Skeletal muscle tissue (tissue), 4 donors: ENCODE measurements around the gene HPD. TPM values are rescaled to one million over a fixed set of nuclear protein-coding genes. Genes with fewer than 3 reads are reported as not detected.
A peak's percentile ranks its signal among the peaks of the same experiment; 100 is the strongest.

Experiments
- H3K27ac ChIP-seq: one replicate; pipeline ENCODE4 v1.7.0; 2013; ENCODE audit warnings: mild to moderate bottlenecking, low read depth, low read length, inconsistent platforms
- H3K27me3 ChIP-seq, 3 donors: one replicate each; pipeline ENCODE4 v1.7.0; 2013; ENCODE audit warnings: low read length in 3 of 3; ENCODE audit not compliant: control insufficient read depth in 3 of 3, insufficient read depth in 3 of 3
- H3K36me3 ChIP-seq, 3 donors: one replicate each; pipeline ENCODE4 v1.7.0; 2013; ENCODE audit warnings: low read length in 3 of 3; ENCODE audit not compliant: control insufficient read depth in 3 of 3, insufficient read depth in 3 of 3
- H3K4me1 ChIP-seq, 3 donors: one replicate each; pipeline ENCODE4 v1.7.0; 2013; ENCODE audit warnings: low read length in 3 of 3, mild to moderate bottlenecking in 3 of 3; ENCODE audit not compliant: control insufficient read depth in 3 of 3, insufficient read depth in 3 of 3
- H3K4me3 ChIP-seq, 3 donors: one replicate each; pipeline ENCODE4 v1.7.0; 2013; ENCODE audit warnings: low read length in 3 of 3
- H3K9ac ChIP-seq, 3 donors: one replicate each; pipeline ENCODE4 v1.7.0; 2013; ENCODE audit warnings: low read length in 3 of 3, mild to moderate bottlenecking in 3 of 3, moderate library complexity in 2 of 3, low read depth in 1 of 3
- H3K9me3 ChIP-seq, 3 donors: one replicate each; pipeline ENCODE4 v1.7.0; 2013; ENCODE audit warnings: low read length in 3 of 3; ENCODE audit not compliant: control insufficient read depth in 3 of 3
- total RNA-seq: library from RNA; depleted of rRNA; stranded (reverse); fragments of >200 nt; gene quantifications from one replicate; pipeline ENCODE4 v1.2.3, GENCODE V29; 2014
- donor health status: Osteomylitis.

HPD gene
- total RNA-seq, 1 donor from 2014 or later, result not detected

GRCh38 chr12:121830134-121830533 is 28.5 kb downstream of the HPD start:
- Histone ChIP-seq H3K9me3 (no peaks in the 10 kb centered on the region), H3K27me3 (no peaks in the 10 kb centered on the region), H3K4me3 (no peak overlapping the region), H3K36me3 (peaks cover 44 to 52% (median 52%) of the 10 kb centered on the region in 3 donors), H3K4me1 (peaks cover 0 to 7% (median 0%) of the 10 kb centered on the region in 3 donors), H3K9ac (no peak overlapping the region), H3K27ac (no peak overlapping the region)

GRCh38 chr12:121829250-121829918 is 29.3 kb downstream of the HPD start:
- Histone ChIP-seq H3K36me3 (peaks cover 46 to 58% (median 55%) of the 10 kb centered on the region in 3 donors), H3K9me3 (no peaks in the 10 kb centered on the region), H3K4me1 (peaks cover 0 to 7% (median 0%) of the 10 kb centered on the region in 3 donors), H3K27ac (no peak overlapping the region), H3K27me3 (no peaks in the 10 kb centered on the region), H3K9ac (no peak overlapping the region), H3K4me3 (no peak overlapping the region)

GRCh38 chr12:121828826-121829225 is 29.8 kb downstream of the HPD start:
- peaks cover 0 to 7% (median 0%) of the 10 kb centered on the region in 3 donors for H3K4me1 ChIP-seq
- no peaks in the 10 kb centered on the region for H3K9me3 ChIP-seq
- H3K9ac ChIP-seq, result no peak overlapping the region
- H3K4me3 ChIP-seq, result no peak overlapping the region
- peaks cover 50 to 62% (median 59%) of the 10 kb centered on the region in 3 donors for H3K36me3 ChIP-seq
- no peak overlapping the region for H3K27ac ChIP-seq
- H3K27me3 ChIP-seq, result no peaks in the 10 kb centered on the region

DNA sequence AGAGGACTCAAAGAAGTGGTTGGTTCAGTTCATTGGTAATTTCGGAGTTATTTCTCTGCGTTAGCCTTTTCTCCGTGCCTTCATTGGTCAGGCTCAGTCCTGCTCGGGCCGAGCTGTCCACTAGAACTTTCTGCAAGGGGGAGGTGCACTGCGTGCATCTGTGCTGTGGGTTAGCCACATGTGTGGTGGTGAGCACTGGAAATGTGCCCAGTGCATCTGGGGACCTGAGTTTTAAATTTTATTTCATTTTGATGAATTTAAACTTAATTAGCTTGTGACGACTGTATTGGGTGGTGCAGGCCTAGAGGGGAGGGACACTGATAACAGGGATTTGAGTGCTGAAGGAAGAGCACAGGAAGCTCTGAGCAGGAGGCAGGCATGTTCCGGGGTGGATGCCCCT is 30.4 kb downstream of the HPD start:
- Histone ChIP-seq H3K9me3 (no peaks in the 10 kb centered on the region), H3K27me3 (no peaks in the 10 kb centered on the region), H3K9ac (no peak overlapping the region), H3K36me3 (peaks cover 56 to 67% (median 64%) of the 10 kb centered on the region in 3 donors), H3K27ac (no peak overlapping the region), H3K4me3 (no peak overlapping the region), H3K4me1 (peaks cover 0 to 7% (median 0%) of the 10 kb centered on the region in 3 donors)

DNA sequence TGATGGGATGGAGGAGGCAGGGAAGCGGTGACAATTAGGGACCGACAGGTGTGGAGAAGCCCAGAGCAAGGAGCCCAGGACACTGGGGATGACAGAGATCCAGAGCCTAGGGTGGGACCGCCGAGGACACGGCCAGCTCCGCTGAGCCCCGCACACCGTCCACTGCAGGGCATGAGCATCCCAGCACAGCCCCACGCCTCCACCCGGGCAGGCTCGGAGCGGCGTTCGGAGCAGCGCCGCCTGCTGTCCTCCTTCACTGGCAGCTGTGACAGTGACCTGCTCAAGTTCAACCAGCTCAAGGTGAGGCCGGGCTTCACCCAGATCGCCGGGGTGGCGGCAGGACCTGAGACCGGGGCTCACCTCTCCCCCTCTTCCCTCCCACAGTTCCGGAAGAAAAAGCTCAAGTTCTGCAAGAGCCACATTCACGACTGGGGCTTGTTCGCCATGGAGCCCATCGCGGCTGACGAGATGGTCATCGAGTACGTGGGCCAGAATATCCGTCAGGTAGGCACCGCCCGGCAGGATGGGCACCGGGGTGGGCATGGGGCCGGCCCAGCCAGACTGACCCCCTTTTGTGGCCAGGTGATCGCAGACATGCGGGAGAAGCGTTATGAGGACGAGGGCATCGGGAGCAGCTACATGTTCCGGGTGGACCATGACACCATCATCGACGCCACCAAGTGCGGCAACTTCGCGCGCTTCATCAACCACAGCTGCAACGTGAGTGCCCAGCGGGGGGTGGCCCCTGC is 31.1 kb downstream of the HPD start:
- peaks cover 59 to 68% (median 66%) of the 10 kb centered on the region in 3 donors for H3K36me3 ChIP-seq
- H3K27ac ChIP-seq, result no peak overlapping the region
- H3K4me3 ChIP-seq, result no peak overlapping the region
- H3K9ac ChIP-seq, result no peak overlapping the region
- peaks cover 0 to 7% (median 0%) of the 10 kb centered on the region in 3 donors for H3K4me1 ChIP-seq
- H3K9me3 ChIP-seq, result no peaks in the 10 kb centered on the region
- H3K27me3 ChIP-seq, result no peaks in the 10 kb centered on the region

DNA sequence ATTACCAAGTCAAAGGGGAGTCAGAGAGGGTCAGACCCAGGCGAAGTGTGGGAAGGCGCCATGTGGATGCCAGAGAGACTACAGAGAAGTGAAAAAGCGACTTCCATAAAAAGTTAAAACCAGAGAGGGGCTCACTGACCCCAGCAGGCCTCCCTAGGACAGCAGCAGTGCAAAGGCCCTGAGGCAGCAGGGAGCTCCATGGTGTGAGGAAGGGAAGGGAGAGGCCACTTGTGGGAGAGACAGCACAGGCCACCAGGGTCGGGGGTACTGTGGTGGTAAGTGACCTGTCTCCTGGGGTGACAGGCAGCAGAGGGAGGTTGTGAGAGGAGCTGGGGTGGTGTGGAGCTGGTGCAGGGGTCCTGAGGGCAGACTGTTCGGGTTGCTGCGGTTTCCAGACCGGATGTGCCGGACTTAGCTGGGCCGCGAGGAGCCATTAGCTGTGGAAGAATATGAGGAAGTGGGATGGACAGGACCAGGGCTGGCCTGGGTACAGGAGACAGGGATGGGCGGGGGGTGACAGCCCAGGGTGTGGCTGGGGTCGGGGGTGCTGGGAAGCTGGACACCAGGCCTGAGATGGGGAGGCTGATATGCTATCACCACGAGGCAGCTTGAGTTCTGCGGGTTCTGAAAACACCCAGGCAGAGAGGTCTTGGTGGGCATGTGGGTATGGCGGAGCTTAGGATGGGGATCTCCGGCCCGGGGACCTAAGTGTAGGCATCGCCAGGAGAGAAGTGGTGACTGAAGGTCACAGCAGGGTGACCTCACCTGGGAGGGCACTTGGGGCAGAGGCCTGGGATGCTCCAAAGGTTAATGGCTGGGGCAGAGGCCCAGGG is 32.1 kb downstream of the HPD start:
- Histone ChIP-seq H3K36me3 (peaks cover 60 to 69% (median 66%) of the 10 kb centered on the region in 3 donors), H3K9ac (no peak overlapping the region), H3K27me3 (no peaks in the 10 kb centered on the region), H3K27ac (no peak overlapping the region), H3K4me1 (peaks cover 0 to 7% (median 0%) of the 10 kb centered on the region in 3 donors), H3K9me3 (no peaks in the 10 kb centered on the region), H3K4me3 (no peak overlapping the region)

DNA sequence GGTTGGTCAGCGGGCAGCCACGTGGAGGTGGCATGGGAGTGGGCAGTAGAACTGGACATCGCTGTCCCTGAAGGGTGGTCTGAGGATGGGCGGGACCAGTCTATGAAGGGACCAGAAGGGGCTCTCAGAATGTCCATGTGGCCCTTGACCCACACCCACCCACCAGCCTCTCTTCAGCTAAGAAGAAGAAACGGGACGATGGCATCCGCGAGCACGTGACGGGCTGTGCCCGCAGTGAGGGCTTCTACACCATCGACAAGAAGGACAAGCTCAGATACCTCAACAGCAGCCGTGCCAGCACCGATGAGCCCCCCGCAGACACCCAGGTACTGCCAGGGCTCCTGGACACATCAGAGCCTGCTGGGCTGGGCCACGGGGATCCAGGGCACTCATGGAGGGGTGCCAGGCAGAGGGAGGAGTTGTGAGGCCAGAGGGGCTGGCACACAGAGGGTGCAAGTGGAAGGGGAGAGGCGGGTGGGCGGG is 33.6 kb downstream of the HPD start:
- Histone ChIP-seq H3K9me3 (no peaks in the 10 kb centered on the region), H3K36me3 (peaks cover 58 to 69% (median 63%) of the 10 kb centered on the region in 3 donors), H3K27me3 (no peaks in the 10 kb centered on the region), H3K27ac (no peak overlapping the region), H3K4me3 (no peak overlapping the region), H3K4me1 (peaks cover 0 to 7% (median 0%) of the 10 kb centered on the region in 3 donors), H3K9ac (no peak overlapping the region)

GRCh38 chr12:121823727-121824115 is 34.9 kb downstream of the HPD start:
- peaks cover 61 to 70% (median 63%) of the 10 kb centered on the region in 3 donors for H3K36me3 ChIP-seq
- H3K9me3 ChIP-seq, result no peaks in the 10 kb centered on the region
- H3K9ac ChIP-seq, result peak overlapping the region in 1 of 3 donors; percentile 8
- no peak overlapping the region for H3K27ac ChIP-seq
- H3K4me3 ChIP-seq, result no peak overlapping the region
- no peaks in the 10 kb centered on the region for H3K27me3 ChIP-seq
- no peaks in the 10 kb centered on the region for H3K4me1 ChIP-seq

- peaks cover 56 to 65% (median 59%) of the 10 kb centered on the region in 3 donors for H3K36me3 ChIP-seq
- H3K9me3 ChIP-seq, result no peaks in the 10 kb centered on the region
- no peaks in the 10 kb centered on the region for H3K4me1 ChIP-seq
- no peaks in the 10 kb centered on the region for H3K27me3 ChIP-seq
- peak overlapping the region in 1 of 3 donors; percentile 8 for H3K9ac ChIP-seq
- H3K27ac ChIP-seq, result no peak overlapping the region
- H3K4me3 ChIP-seq, result no peak overlapping the region
These were observed 35.4 kb downstream of the HPD start for GRCh38 chr12:121823101-121823726.
